ENCODE results near the gene SGIP1.

Gene SGIP1

DNA sequence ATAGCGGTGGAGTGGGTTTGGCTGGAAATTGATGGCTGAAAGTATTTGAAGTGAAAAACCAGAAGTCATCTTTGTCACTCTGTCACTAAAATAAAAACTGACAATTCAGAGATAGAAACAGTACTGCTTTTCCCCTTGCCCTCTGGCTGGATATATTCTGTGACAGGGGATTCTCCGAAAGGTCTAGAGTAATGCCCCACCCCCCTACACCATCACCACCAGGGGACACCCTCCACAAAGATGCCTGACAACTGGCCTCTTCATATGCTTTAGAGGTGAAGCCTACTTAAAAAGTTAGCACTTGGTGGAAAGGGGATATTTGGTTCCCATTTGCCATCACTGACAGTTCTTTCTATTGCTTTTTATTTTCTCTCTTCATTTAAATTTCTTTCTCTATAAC is 73.5 kb downstream of the SGIP1 start:
- DNase-seq, result no peak

DNA sequence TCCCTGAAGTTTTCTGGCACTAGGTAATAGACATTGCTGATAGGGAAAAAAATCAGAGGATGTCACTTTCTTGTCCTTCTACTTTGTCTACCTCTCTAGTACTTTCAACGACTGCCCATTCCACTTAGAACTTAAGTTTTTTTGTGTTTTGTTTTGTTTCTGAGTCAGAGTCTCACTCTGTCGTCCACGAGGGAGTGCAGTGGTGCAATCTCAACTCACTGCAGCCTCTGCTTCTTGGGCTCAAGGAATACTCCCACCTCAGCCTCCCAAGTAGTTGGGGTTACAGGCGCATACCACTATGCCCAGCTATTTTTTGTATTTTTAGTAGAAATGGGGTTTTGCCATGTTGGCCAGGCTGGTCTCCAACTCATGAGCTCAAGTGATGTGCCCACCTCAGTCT is 79.2 kb downstream of the SGIP1 start:
- DNase-seq, result no peak

DNA sequence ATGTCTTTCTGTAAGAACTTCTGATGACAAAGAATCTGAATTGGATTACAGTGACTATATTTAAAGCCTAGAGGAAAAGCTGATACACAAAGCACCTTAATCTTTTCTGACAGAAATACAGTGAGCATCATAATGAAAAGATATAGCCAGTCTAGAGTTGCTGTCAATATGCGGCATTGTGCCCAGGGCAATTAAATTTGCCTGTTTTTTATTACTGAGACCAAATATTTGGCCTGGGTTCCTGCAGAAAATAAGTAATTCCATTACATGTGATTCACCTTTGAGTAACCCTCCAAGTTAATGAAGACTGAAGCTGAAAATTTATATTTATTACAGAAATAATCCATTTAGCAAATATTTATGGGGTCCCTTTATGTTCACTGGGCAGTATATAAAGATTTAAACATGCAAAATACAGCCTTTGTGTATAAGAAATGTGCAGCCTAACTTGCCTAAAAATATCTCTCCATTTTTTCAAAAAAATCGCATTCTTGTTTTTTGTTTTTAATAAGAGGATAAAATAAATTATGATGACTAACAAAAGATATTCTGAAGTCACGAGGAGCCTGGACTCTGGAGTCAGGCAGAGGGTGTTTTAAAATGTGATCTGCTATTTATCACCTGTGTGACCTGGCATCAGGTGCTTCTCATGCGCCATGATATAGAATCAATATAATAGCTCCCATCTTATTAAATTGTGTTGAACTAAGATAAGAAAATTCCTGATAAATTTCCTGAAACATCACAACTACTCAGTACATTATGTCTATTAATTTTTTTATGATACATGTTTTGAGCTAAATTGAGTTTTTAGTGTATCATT is 83.6 kb downstream of the SGIP1 start:
- DNase-seq, result no peak

DNA sequence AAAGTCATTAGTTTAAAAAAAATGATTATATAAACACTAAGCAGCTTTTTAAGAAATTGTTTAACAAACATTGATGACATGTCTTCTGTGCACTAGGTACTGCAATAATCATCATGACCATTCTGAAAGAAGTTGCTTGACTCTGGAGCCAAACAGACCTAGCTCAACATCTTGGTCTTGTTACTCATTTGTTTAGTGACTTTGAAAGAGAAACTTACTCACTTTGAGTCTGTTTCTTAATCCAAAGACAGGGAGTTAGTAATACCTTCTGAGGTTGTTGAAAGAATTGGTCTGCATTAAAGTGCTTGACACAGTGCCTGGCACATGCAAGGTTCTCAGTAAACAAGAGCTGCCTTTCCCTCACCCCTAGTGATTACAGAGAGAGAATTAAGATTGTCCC is 84.4 kb downstream of the SGIP1 start:
- DNase-seq, result no peak

DNA sequence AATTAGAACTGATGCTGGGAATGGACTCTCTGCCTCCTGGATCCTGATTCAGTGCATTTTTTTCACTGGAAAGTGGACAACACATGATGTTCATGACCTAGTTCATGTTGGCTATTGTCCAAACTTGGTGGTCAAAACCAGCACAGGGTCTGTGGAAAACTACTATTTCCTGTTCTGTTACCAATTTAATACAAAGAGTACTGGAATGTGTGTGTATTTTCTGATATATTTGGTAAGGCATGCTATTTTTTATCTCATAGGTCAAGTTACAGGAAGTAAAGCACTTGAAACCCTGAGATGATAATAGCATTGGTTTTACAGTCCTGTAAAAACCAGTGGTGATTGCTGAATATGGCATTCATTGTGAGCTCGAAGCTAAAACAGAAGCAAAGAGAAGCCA is 89.9 kb downstream of the SGIP1 start:
- DNase-seq, result no peak

DNA sequence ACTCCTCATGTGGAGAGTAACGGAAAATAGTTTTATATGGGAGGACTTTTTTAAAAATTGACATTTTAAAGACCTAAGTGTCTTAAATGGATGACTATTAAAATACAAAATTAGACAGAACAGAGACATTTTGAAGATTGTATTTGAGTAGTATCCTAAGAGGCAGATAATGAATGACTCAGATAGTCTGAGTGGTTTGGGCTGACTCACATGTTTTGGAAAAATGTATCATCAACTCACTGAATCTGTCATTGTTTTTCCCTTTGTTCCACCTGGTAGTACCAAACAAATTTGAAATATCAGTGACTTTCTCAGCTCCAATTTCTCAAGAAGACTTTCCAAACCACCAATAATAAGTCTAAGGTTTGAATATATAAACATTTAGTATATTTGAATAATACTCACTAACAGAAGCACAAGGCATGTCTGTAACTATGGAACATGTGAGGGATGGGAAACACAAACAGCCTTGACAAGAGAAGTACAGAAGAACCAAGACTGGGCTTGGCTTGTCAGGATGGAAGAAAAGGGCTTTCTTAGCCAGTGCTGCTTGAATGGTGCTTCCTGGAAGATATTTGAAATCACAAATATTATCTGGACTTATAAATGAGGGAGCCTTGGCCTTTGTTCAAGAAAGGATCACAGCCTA is 90.6 kb downstream of the SGIP1 start:
- DNase-seq, result no peak

DNA sequence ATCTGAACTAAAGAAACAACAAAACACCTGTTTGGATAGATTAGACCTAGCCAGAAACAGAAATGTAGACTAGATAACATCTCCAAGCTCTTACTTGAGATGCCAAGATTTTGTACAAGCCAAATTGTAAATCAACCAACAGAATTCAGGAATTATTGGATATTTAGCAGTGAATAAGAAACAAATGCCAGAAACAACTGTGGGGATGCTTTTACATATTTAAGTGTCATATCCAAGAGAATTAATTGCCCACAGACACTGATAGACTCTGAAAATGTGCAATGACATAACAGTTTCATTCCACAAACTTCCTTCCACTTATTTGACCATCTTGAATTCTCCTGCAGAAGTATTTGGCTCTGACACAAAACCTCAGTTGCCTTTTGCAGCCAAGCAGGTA is 92.3 kb downstream of the SGIP1 start:
- DNase-seq, result no peak

DNA sequence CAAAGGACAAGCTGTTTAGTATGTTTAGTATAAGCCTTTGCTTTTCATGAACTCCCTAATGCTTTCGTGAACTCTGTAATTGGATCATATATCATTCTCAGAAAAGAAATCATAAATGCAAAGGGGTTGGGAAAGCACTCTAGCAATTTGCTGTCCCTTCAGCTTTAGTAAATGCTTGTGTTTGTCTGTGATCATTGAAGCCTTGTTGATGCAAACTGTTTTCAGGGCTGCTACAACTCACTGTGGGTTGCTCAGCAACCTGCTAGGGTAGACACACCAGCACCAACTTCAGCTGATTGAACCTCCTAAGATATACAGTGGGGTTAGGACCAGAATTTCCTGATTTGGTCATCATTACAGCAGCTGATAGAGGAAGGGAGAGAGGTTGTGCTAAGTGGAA is 95.0 kb downstream of the SGIP1 start:
- no peak for DNase-seq

DNA sequence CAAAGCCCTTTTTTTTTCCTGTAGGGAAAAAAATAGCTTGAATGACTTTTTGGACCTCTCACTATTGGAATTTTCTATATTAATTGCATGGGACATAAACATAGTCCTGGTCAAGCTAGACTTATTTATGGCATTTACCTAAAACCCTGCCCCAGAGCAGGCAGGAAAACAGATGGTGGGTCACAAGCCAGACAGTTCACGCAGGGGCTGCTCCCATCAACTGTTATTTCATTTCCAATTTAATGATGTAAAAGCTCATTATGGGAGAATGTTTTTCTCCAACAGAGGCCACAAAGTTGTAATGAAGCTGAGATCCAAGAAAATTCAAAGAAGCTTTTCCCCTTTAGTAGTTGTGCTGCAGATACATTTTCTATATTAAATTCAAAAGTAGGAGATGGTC is 99.2 kb downstream of the SGIP1 start:
- DNase-seq, result no peak

DNA sequence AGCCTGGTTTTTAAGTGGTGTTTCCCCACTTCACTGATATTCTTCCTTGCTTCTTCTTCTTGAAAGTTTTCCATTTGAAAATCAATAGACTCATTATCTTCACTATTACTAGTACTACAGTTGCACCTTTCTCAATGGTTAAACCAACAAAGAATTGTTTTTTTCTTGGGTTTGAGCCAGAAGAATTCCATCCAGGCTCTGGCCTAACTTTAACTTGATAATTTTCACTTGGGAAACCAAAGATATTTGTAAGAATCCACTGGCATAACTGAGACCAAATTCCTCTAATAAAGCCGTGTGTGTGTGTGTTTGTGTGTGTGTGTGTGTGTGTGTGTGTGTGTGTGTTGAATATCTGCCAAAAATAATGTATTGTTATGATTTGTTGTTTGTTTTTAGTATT is 103.2 kb downstream of the SGIP1 start:
- DNase-seq, result no peak

DNA sequence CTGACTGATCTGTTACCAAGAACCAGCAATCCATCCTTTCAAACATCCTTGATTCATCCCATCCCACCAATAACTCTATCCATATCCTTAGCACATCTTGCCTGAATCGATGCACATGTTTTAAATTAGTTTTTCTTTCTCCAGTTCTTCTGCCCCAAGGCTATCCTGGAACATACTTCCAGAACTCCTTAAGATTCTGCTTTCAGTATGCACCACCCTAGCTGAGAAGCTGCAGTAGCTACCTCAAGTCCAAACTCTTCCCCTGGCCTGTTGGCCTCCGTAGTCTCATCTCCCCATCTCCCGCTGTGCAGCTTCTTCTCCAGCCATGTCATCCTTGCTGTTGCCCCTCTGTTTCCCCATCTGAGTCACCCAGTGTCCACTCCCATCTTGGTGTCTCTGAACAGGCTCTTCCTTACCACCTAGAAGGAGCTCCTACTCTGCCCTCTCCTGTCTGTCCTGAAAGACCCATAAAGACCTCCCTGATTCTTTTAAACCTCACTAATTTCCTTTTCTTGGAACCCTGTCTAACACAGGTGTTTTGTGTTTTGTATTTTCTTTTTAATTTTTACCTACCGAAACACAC is 108.0 kb downstream of the SGIP1 start:
- no peak for DNase-seq

DNA sequence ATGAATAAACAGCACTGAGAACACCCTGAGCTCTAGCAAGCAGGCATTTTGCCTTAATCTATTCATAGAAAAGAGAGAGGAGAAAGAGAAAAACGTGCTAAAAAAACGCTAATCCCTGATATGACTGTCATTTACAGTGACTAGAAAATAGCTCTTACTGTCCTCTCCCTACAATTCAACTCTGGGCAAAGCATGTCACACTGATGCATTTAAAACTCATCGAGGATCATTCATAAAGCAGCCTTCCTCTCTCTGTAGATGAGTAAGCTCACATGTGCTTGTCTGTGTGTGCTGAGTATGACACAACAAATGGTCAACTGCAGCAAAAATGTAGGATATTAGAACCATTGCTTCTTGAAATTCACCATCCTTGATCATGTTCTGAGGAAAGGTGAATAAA is 109.0 kb downstream of the SGIP1 start:
- no peak for DNase-seq

DNA sequence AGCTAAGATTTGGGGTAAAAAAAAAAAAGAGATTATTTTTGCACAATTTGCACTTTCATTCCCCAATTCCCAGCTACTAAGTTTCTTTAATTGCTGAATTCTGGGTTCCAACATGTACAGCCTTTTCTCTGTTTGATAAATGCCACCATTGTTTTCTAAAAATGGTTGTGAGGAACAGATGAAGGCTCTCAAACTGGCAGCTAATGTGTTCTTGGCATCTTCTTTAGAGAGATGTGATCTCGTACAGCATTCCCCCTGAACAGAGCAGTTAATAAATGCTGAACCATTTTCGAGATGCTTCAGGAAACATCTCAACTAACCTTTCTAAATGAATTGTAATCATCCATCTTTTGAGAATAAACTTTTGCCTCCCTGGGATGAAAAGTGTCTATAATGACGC is 110.4 kb downstream of the SGIP1 start:
- no peak for DNase-seq

DNA sequence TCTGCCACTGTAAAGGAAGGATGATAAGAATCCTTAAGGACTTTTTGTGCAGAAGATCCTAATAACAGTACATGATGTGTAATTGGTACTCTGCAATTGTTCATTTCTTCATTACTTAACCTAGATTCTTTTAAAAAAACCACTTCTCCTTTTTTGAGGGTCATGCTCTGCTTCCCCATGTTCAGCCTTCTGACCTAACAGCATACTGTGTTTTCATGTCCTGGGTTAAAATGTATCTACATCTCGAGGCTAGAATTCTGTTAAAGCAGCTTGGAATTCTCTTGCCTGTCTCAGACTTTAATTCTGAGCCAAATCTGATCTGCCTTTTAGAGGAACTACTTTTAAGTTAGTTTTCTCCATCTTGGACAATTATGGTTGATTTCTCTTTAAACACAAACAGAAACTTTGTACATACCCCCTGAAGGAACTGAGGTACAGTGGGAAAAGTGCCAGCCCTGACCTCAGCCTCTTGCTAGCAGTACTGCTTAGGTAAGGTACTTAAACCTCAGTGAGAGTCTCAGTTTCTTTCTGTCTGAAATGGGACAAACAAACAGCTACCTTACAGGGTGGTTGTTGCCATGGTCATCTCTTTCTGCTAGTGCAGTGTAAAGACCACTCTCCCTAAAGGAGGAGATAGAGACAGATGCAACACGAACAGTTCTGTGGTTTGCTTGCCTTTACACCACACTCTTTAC is 115.1 kb downstream of the SGIP1 start:
- no peak for DNase-seq

DNA sequence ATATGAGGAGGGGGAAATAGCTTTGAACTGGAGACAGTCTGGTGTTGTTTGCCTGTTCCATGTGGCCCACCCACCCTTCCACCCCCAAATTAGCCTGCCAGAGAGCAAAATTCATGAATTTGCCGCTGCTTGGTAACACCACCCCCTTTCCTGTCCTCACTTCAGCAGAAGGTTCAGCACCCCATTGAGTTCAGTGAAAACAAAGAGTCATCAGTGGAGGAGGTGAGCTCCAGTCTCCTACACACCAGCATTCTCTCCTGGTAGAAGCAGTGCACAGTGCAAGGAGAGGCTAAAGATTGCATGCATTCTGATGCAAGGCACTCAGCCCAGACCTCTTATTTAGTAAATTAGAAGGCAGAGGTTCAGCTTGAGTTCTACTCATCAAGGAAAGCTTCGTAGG is 118.6 kb downstream of the SGIP1 start:
- no peak for DNase-seq

DNA sequence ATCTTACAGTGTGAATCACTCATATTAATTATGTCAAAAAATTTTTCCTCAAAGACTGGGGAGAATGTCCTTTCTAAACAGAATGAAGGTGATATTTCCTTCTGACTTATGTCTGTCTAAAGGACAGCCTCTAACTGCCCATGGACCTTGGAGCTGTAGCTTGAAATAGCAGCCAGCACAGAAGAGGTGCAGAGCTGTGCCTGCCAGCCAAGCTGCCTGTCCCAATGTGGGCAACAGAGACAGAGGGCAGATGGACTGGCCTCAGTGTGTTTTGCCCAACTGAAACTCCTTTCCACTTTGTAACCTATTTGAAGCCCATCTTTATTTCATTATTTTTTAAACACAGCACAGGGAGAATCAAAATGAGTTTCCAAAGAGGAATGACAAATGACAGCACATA is 120.7 kb downstream of the SGIP1 start:
- DNase-seq, result no peak

DNA sequence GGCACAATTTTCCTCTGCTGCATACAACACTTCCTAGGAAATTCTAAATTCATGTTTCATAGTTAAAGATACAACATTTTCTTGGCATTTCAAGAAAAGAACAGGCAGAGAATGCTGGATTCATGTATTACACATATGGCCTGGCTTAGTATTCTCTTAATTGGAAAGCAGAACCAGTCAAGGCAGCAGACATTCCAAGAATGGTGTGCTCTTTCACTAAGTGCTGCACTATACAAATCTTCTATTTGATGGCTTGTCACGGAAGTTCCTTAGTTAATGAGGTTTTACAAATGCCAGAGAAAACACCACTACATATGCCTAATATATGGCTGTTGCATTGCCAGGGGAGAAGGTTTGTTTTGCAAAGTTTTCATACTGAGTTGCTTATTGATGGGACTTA is 137.5 kb downstream of the SGIP1 start:
- DNase-seq, result no peak

DNA sequence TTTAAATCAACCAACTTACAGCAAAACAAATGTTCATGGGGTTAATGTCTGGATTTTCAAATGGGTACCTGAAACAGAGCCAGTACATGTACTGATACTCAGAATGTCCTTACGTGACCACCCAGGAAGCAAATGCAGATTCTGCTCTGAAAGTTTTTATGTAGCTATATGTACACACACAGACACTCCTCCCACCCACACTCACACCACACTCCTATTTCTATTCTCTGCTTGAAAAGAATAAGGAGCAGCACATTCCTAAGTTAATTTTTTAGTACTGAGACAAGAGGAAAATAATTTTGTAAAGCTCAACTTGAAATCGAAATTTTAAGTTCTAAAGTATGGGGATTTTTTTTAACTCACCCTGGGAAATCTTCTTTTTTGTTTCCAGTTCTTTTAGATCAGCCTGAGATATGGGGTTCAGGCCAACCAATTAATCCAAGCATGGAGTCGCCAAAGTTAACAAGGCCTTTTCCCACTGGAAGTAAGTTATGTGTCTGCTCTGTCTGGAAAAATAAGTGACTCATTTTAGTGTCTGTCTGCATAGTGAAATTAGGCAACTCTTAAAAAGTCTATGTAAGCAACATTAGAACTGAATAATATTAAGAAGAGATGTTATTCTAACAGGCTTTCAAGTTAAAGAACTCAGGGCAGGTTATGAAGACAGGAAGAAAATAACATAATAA is 142.8 kb downstream of the SGIP1 start:
- no peak for DNase-seq

DNA sequence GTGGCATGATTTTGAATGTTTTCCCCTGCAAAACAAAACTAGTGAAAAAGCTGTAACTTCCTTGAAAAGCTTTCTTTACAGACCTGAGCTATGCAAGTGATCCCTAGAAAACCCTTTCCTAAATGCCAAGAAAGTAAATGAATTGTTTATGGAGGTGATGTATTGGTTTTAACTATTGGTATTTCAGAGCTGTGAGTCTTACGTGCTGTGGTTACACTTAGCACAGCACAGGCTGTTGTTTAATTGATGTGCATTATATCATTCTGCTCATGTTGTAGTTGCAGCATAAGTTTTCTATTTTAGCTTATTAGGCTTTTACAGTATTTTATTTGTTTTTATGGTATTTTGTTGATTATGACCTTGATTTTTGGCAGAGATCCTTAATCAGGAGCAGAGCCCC is 144.2 kb downstream of the SGIP1 start:
- no peak for DNase-seq

DNA sequence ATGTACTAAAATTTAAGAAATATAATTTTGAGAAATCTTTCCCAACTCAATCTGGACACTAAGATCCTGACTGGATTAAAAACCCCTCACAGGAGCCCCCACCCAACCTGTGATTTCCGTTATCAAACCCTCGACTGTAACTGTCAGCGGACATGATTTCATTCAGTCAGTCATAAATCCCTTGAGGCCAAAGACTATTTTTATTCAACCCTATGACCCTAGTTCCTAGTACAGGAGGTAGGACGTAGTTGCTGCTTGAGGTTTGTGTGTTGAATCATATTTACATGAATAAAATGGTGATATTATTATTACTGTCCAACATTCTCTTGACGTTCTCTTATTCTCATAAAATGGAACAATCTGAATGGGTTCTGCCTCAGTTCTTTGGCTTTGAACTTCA is 145.2 kb downstream of the SGIP1 start:
- no peak for DNase-seq

DNA sequence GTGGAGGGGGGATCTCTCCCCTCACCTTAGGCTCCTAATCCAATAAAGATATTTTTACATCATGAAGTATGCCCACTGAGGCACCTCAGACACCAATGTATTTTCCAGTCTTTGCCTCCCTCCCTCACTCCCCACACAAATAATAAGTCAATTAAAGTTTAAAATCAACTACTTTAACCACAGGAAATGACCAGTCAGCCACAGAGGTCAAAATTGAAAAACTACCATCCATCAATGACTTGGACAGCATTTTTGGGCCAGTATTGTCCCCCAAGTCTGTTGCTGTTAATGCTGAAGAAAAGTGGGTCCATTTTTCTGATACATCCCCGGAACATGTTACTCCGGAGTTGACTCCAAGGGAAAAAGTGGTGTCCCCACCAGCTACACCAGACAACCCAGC is 147.7 kb downstream of the SGIP1 start:
- no peak for DNase-seq

DNA sequence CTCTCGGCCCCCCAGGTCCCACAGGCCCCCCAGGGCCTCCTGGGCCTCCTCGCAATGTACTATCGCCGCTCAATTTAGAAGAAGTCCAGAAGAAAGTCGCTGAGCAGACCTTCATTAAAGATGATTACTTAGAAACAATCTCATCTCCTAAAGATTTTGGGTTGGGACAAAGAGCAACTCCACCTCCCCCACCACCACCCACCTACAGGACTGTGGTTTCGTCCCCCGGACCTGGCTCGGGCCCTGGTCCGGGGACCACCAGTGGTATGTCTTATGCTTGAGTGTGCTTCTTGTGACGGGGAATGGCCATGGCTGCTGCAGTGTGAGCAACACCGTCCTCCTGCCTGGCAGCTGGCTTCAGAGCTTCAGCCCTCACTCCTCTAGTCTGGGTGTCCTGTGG is 148.2 kb downstream of the SGIP1 start:
- no peak for DNase-seq

DNA sequence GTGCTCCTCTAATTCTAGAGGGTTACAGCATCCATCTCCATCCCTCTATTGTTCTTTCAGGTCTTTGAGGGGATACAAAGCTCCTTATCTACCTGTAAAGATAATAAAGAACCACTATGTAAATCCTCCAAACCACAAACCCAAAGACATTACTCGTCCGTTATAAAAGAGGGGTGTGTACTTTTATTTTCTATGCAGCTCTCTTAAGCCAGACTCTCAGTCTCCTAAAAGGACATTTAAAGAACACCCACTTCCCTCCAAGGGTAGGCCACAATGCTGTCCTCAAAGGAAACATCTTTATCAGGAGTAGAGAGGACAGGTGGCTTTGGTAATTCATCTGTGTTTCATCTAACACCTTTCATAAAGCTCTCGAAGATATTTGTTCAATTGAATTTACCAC is 150.4 kb downstream of the SGIP1 start:
- DNase-seq, result no peak
